BJ (cell line): ENCODE data around the gene HRH1. TPM values are rescaled to one million over a fixed set of nuclear protein-coding genes. Genes with fewer than 3 reads are reported as not detected.

Experiments
- CTCF ChIA-PET: fragments of 350-600 bp; formaldehyde crosslinking; extraction: SDS; loops from one replicate; lab custom pipeline; 2021; ENCODE audit warnings: antibody characterized with exemption, inconsistent platforms; lab: Yijun Ruan, JAX
- POLR2A ChIA-PET: fragments of 300-600 bp; sonication (Branson Sonifier 250); formaldehyde crosslinking; extraction: SDS; loops from one replicate; lab custom pipeline; 2021; ENCODE audit warnings: antibody characterized with exemption; lab: Charles Lee
- DNase-seq: peaks from one replicate; pipeline ENCODE4 v3.0.0-alpha.2; 2011; ENCODE audit warnings: low read depth
- H3K27me3 ChIP-seq: 2 replicates; pipeline ENCODE4 v1.6.0; 2011; ENCODE audit warnings: low read length; ENCODE audit not compliant: control insufficient read depth, insufficient read depth
- H3K36me3 ChIP-seq: 2 replicates; pipeline ENCODE4 v1.5.1; 2011; ENCODE audit warnings: low read length; ENCODE audit not compliant: control insufficient read depth, insufficient read depth
- H3K4me3 ChIP-seq: 2 replicates; pipeline ENCODE4 v1.5.1; 2011; ENCODE audit warnings: low read depth, mild to moderate bottlenecking, control low read depth, low read length
- polyA plus RNA-seq: library from polyadenylated mRNA; depleted of rRNA; stranded (reverse); fragments of >200 nt; gene quantifications from 2 replicates; pipeline ENCODE4 v1.2.3, GENCODE V29; 2011
- TF ChIP-seq, protein P1 (sequence below): IDR thresholded peaks from 2 replicates; pipeline ENCODE4 v1.5.1; 2011; ENCODE audit warnings: low read depth, mild to moderate bottlenecking, control low read depth, inconsistent platforms, low read length, moderate library complexity; ENCODE audit not compliant: insufficient read depth

Gene HRH1
- polyA plus RNA-seq, 1 experiment = 8.8 TPM

DNA sequence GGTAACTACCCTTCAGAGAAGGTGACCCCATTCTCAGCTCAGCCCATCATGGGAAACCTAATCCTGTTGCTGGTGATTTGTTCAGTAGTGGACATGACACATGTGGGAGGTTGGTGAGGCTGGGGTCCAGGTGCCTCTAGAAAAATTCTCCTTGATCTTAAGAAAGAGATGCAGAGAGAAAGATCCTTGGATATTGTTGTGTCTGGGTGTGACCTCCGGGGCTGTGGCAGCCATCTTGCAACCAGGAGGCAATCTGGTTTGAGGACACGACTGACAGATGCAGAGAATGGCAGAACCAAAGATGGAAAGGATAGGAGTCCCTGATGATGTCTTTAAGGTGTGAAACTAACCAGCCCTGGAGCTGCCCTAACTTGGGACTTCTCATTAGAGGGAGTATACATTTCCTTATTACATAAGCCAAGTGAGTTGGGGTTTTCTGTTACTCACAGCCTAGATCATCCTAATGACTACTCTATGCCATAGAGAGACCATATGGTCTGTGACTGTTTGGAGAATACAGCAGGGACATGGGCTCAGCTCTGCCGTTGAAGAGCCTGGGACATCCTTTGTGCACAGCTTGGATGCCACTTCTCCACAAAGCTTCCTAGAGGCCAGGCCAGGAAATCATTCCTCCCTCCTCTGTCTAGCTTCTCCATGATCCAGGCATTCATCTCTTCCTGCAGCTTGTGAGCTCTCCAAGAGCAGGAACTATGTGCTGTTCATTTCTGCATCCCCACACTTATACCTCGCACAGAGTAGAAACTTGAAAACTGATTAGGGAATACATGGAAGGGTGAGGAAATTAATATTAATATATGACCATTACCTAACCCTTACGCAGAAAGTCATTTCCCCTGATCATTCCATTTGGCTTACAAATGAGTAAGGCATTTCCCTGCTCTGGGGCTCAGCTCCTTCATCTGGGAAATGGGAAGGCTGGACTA, 45.9 kb downstream of the HRH1 start:
- CTCF ChIA-PET = interaction anchor here (0.9 to 3.2 kb wide), 5 partner anchors 11 to 140 kb away, joined by 3 to 21 read pairs (median 4); partner anchors contain the start of gene HRH1
- H3K4me3 ChIP-seq = no peak overlapping the region
- no peaks in the 10 kb centered on the region for H3K27me3 ChIP-seq
- DNase-seq = no peak
- POLR2A ChIA-PET = no interaction called here
- TF ChIP-seq, protein P1, sequence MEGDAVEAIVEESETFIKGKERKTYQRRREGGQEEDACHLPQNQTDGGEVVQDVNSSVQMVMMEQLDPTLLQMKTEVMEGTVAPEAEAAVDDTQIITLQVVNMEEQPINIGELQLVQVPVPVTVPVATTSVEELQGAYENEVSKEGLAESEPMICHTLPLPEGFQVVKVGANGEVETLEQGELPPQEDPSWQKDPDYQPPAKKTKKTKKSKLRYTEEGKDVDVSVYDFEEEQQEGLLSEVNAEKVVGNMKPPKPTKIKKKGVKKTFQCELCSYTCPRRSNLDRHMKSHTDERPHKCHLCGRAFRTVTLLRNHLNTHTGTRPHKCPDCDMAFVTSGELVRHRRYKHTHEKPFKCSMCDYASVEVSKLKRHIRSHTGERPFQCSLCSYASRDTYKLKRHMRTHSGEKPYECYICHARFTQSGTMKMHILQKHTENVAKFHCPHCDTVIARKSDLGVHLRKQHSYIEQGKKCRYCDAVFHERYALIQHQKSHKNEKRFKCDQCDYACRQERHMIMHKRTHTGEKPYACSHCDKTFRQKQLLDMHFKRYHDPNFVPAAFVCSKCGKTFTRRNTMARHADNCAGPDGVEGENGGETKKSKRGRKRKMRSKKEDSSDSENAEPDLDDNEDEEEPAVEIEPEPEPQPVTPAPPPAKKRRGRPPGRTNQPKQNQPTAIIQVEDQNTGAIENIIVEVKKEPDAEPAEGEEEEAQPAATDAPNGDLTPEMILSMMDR = no peak
- no peaks in the 10 kb centered on the region; the same call in 1 of the 2 replicates for H3K36me3 ChIP-seq

DNA sequence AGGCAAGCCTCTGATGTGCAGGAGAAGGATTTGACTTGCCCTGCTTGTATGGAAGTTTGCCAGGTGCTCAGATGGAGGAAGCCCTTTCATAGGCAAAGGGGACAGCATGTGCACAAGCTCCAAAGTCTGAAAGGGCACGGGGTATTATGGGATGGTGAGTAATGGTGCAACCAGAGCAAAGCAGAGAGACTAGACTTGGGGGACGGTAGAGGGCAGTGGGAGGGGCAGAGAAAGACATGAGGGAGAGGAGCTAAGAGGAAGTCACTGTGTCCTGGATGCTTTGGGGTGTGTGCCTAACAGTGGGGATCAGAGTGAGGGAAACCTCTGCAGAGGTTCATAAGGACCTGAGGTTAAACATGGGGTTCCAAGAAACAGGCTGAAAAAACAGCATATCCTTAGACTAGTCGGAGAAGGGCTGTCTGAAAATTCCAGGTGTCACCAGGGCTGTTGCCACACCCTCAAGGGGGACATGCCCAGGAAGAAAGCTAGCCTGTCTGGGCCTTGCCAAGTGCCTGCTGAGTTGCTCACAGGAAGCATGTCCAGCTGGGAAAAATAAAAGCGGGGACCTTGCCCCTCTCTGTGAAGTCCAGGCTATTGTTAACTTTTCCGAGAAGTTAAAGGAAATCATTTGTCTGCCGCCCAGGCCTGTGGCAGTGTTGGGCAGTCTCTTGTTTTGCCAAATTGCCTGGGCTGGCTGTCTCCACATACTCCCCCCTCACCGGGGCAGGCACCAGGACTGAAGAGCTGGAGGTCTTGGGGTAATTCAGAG, 47.1 kb downstream of the HRH1 start:
- ChIA-PET CTCF (interaction anchor here (0.8 to 3.2 kb wide), 4 partner anchors 10 to 141 kb away, joined by 3 to 21 read pairs (median 3); no protein-coding TSS in a partner anchor), POLR2A (no interaction called here)
- no peak for DNase-seq

DNA sequence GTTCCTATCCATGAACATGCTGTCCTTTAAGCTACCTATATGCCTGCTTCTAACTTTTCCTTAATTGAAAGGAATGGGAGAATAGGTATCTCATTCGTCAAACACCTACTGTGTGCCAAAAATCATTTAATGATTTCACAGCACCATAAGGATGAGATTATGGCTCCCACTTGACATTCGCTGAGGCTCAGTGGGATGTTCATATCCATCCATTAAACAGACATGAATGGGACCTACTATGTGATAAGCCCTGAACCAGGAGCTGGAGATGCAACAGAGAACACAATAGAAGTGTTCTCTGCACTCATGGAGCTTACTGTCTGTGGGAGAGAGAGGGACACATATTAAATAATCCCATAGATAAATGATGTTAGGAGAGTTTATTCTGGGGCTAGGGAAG, 49.7 kb downstream of the HRH1 start:
- no peak for DNase-seq
- TF ChIP-seq, protein P1 = no peak
- H3K4me3 ChIP-seq = no peak overlapping the region
- POLR2A ChIA-PET = no interaction called here
- H3K27me3 ChIP-seq = no peaks in the 10 kb centered on the region
- H3K36me3 ChIP-seq = no peaks in the 10 kb centered on the region; the same call in 1 of the 2 replicates
- CTCF ChIA-PET = interaction anchor here (1.0 to 3.8 kb wide), 3 partner anchors 48 to 144 kb away, joined by 3 to 29 read pairs (median 4); partner anchors contain the start of gene HRH1

More for the DNA sequence above, 47.1 kb downstream of the HRH1 start:
- no peaks in the 10 kb centered on the region for H3K27me3 ChIP-seq
- H3K4me3 ChIP-seq = no peak overlapping the region
- TF ChIP-seq, protein P1 = no peak
- no peaks in the 10 kb centered on the region; the same call in 1 of the 2 replicates for H3K36me3 ChIP-seq

DNA sequence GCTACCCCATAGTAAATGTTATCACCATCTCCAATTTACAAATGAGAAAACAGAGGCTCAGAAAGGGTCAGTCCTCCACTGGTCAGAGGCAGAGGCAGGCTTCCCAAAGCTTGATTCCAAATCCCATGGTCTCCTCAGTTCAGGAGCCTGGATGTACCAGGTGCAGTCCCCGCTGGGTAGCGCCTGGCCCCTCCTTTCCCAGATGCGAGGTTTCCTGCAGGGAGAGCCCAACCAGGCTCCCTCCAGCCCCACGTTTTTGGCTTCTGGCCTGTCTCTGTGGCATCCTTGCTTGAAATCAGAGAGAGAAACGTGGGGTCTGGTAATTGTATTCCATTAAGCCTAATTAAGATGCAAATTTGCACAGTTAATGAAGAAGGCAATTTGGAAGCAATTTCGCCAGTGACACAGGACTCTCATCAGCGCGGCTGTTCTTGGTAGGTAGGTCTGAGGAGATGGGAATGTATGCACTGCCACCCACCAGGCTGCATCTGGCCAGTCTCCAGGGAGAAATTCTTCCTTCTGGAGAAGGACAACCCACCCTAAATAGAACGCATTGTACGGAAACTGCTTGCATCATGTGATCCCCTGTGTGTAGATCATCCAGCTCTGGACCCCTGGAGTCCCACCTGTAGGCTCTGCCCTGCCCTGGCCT, 50.5 kb downstream of the HRH1 start:
- Histone ChIP-seq H3K36me3 (no peaks in the 10 kb centered on the region; the same call in 1 of the 2 replicates), H3K27me3 (no peaks in the 10 kb centered on the region), H3K4me3 (no peak overlapping the region)
- POLR2A ChIA-PET = no interaction called here
- DNase-seq = no peak
- TF ChIP-seq, protein P1 = no peak
- CTCF ChIA-PET = interaction anchor here (0.8 to 3.8 kb wide), 4 partner anchors 49 to 144 kb away, joined by 3 to 29 read pairs (median 4); partner anchors contain the start of gene HRH1
